KMS-11 (cell line): ENCODE measurements around the gene LRRC55.

Experiments
- H2AFZ ChIP-seq: fragments of 200-600 bp; sonication (generic); 2 replicates; pipeline ENCODE4 v1.6.1; 2016; ENCODE audit warnings: antibody characterized with exemption, mixed run types, low read depth
- H3K27ac ChIP-seq: fragments of 200-600 bp; sonication (generic); 2 replicates; pipeline ENCODE4 v1.6.1; 2016; ENCODE audit warnings: mild to moderate bottlenecking, mixed run types
- H3K27me3 ChIP-seq: fragments of 200-600 bp; sonication (generic); 2 replicates; pipeline ENCODE4 v1.6.1; 2017; ENCODE audit warnings: mild to moderate bottlenecking, low read depth, mixed run types, moderate library complexity; ENCODE audit not compliant: insufficient read depth
- H3K36me3 ChIP-seq: fragments of 200-600 bp; sonication (generic); 2 replicates; pipeline ENCODE4 v1.6.1; 2017; ENCODE audit warnings: mild to moderate bottlenecking, mixed run types; ENCODE audit not compliant: insufficient read depth
- H3K4me1 ChIP-seq: fragments of 200-600 bp; sonication (generic); 2 replicates; pipeline ENCODE4 v1.6.1; 2016; ENCODE audit warnings: mild to moderate bottlenecking, low read depth, mixed run types; ENCODE audit not compliant: poor library complexity, severe bottlenecking
- H3K4me2 ChIP-seq: fragments of 200-600 bp; sonication (generic); 2 replicates; pipeline ENCODE4 v1.7.0; 2016; ENCODE audit warnings: mild to moderate bottlenecking, mixed run types
- H3K4me3 ChIP-seq: fragments of 200-600 bp; sonication (generic); IDR thresholded peaks from 2 replicates; pipeline ENCODE4 v1.6.1; 2017; ENCODE audit warnings: low read depth, low read length, mixed read lengths; ENCODE audit not compliant: insufficient read depth
- H3K79me2 ChIP-seq: fragments of 200-600 bp; sonication (generic); 2 replicates; pipeline ENCODE4 v1.6.1; 2016; ENCODE audit warnings: low read depth, mixed run types; ENCODE audit not compliant: insufficient read depth
- H3K9ac ChIP-seq: fragments of 200-600 bp; sonication (generic); 2 replicates; pipeline ENCODE4 v1.6.1; 2016; ENCODE audit warnings: mild to moderate bottlenecking, mixed run types
- H4K20me1 ChIP-seq: fragments of 200-600 bp; sonication (generic); 2 replicates; pipeline ENCODE4 v1.6.1; 2016; ENCODE audit warnings: mild to moderate bottlenecking, mixed run types; ENCODE audit not compliant: insufficient read depth
- TF ChIP-seq, protein P1 (sequence below): fragments of 200-600 bp; sonication (generic); conservative IDR thresholded peaks from 2 replicates; pipeline ENCODE4 v1.6.1; 2017; ENCODE audit warnings: low read depth, mild to moderate bottlenecking, antibody characterized with exemption, low read length, moderate library complexity, mixed read lengths

LRRC55 gene

DNA sequence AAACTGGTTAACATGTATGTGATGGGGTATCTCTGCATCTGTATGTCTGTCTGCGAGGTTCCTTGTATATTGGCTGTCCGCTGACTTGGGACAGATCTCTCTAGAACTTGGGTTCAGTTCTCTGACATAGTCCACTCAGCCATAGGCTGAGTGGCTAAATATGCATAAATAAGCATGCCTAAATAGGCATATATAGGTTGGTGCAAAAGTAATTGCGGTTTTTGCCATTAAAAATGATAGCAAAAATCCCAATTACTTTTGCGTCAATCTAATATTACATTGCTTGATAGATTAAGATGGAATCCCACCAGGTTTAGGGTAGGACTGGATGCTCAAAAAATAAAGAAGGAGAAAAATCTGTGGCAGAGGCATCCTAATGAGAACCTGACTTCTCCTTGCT lies 8.8 kb downstream of the LRRC55 start:
- Histone ChIP-seq H3K27me3 (no peaks in the 10 kb centered on the region), H3K4me3 (no peak overlapping the region), H3K79me2 (no peaks in the 10 kb centered on the region), H4K20me1 (no peaks in the 10 kb centered on the region), H3K4me1 (no peaks in the 10 kb centered on the region), H2AFZ (no peak overlapping the region), H3K9ac (no peak overlapping the region), H3K27ac (no peak overlapping the region), H3K36me3 (no peaks in the 10 kb centered on the region), H3K4me2 (no peak overlapping the region)
- TF ChIP-seq, protein P1, sequence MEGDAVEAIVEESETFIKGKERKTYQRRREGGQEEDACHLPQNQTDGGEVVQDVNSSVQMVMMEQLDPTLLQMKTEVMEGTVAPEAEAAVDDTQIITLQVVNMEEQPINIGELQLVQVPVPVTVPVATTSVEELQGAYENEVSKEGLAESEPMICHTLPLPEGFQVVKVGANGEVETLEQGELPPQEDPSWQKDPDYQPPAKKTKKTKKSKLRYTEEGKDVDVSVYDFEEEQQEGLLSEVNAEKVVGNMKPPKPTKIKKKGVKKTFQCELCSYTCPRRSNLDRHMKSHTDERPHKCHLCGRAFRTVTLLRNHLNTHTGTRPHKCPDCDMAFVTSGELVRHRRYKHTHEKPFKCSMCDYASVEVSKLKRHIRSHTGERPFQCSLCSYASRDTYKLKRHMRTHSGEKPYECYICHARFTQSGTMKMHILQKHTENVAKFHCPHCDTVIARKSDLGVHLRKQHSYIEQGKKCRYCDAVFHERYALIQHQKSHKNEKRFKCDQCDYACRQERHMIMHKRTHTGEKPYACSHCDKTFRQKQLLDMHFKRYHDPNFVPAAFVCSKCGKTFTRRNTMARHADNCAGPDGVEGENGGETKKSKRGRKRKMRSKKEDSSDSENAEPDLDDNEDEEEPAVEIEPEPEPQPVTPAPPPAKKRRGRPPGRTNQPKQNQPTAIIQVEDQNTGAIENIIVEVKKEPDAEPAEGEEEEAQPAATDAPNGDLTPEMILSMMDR: no peak

DNA sequence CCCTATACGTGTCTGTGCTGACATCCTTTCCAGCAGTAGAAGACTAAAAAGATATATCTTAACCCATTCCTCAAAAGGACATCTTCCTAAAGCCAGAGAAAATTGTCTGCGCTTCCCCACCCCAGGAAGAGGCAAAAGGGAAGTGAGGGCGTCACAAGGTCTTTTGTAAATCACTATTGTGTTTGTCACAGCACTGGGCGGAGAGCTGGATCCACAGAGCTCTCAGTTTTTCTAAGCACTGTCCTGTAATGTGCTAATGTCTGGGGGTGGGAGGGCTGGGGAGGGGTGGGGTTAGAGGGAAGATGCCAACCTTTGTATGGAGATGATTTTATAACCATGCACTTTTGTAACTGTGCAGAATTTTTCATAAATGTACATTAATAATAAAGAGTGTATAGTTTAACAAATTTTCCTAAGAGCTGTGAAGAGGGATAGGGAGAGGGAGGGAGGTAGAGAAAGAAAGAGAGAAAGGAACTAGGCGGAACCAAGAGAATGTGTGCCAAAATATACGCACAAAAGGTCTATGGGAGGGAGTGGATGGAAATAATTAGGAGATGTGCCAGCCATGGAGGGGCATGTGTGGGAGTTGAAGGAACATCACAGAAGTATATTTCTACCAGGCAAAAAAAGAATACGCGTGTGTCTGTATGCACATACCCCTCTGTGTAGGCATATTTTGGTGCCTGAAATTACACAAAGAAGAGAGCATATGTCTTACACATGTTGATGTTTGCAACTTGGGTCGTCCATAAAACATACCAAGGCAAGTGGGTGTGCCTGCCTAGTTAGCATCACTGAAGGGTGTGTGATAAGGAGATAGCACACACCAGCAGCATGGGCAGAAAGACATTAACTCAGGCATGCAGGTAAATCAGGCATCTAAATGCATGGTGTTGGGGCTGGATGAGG lies 9.8 kb downstream of the LRRC55 start:
- Histone ChIP-seq H3K4me1 (no peaks in the 10 kb centered on the region), H3K27me3 (no peaks in the 10 kb centered on the region), H3K27ac (no peak overlapping the region), H3K9ac (no peak overlapping the region), H3K4me3 (no peak overlapping the region), H3K36me3 (no peaks in the 10 kb centered on the region), H3K4me2 (no peak overlapping the region), H3K79me2 (no peaks in the 10 kb centered on the region), H2AFZ (no peak overlapping the region), H4K20me1 (no peaks in the 10 kb centered on the region)
- TF ChIP-seq, protein P1: no peak

DNA sequence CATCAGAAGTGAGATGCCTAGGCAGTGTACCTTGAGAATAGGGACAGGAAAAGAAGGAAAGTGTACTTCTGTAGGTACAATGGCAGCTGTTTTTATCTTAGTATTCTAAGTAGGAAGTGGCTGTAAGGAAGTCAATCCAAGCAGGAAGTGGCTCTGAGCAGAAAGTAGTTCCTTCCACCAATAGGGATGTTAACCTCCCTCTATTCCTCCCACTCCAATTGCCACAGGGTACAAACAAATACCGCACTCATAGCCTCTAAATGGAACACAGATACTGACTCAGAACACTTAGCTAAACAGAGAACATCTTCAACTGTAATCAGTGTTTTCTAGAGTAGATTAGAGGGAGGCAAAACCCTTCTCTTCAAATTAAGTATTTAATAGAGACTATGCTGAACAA lies 10.6 kb downstream of the LRRC55 start:
- Histone ChIP-seq H3K27ac (no peak overlapping the region), H3K9ac (no peak overlapping the region), H4K20me1 (no peaks in the 10 kb centered on the region), H3K4me2 (no peak overlapping the region), H3K27me3 (no peaks in the 10 kb centered on the region), H2AFZ (no peak overlapping the region), H3K36me3 (no peaks in the 10 kb centered on the region), H3K79me2 (no peaks in the 10 kb centered on the region), H3K4me3 (no peak overlapping the region), H3K4me1 (no peaks in the 10 kb centered on the region)
- TF ChIP-seq, protein P1: no peak

DNA sequence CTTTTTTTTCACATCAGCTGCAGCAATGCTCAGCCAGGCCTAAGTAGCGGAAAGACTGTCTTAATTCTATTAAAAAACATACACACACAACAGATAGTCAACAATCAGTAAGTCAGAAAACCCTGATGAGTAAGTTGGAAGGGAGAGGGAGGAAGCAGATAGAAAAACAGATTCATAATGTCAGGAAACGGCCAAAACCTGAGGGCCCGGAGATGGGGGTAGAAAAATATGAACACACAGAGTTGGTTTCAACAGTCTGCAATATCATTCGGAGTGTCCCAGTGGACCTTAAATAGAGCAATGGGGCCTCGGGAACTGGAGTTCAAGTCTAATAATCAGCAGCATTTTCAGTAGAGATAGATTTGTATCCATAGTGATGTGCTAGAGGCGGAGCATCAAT lies 14.8 kb downstream of the LRRC55 start:
- H2AFZ ChIP-seq: no peak overlapping the region
- no peaks in the 10 kb centered on the region for H3K4me1 ChIP-seq
- no peaks in the 10 kb centered on the region for H4K20me1 ChIP-seq
- no peaks in the 10 kb centered on the region for H3K36me3 ChIP-seq
- no peak overlapping the region for H3K9ac ChIP-seq
- no peak overlapping the region for H3K27ac ChIP-seq
- H3K4me3 ChIP-seq: no peak overlapping the region
- H3K27me3 ChIP-seq: no peaks in the 10 kb centered on the region
- TF ChIP-seq, protein P1: no peak
- no peaks in the 10 kb centered on the region for H3K79me2 ChIP-seq
- H3K4me2 ChIP-seq: no peak overlapping the region
